Measurements from ENCODE around the gene SV2C.

The SV2C gene

DNA sequence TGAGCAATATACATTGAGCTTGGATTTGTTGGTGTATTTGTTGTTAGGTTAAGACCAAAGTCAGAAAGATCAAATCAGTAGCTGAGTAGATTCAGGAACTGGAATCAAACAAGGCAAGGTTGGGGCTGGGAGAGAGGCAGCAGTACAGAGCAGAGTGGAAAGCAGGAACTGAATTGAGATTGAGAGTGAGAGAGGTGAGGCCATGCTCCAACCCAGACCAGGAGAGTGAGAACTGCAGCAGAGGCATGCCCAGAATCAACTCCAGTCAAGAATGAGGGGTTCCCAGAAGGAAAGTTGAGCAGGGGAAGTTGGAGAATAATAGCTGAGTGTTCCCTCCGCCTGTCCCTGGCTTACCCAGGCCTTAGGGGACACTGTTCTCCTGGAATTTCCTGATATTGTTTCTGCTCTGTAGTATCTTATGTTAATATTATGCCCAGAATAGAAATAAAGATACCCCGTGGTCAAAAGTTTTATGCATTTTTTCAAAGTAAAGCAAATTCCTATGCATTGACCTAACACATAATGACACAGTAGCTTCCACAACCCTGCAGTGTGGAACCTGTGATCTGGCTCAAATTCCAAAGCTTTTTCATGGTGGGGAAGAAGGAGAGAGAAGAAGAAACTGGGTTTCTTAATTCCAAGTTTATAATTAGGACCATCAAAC is 82.7 kb downstream of the SV2C start:
- DNase-seq: no peak

DNA sequence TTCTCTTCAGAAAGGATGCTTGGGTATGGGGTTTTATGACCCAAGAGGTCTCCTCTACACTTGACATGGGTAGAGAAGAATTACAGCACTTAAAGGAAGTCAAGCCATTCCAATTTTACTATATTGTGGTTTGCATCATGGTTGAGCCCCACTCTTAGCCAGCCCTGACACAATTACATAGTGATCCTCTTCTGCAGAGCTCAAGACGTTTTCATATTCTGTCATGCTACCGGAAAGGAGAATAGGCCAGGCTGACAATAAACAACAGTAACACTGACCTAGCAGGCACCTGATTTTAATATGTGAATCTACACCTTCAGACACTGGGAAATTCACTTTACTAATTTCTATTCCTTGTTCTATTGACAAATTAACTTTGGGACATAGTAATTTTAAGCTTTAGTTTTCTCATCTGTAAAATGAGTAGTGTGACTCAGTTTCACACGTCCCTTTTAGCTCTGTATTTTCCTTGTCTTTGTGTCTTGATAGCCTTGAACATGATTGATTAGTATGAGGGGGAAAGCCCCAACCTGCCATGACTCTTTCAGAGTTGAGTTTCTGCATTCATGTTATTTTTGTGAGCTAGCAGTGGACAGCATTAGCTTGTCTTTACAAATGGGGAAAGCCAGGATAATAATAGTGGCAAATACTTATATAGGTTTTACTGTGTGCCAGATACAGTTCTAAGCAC is 83.8 kb downstream of the SV2C start:
- no peak for DNase-seq

DNA sequence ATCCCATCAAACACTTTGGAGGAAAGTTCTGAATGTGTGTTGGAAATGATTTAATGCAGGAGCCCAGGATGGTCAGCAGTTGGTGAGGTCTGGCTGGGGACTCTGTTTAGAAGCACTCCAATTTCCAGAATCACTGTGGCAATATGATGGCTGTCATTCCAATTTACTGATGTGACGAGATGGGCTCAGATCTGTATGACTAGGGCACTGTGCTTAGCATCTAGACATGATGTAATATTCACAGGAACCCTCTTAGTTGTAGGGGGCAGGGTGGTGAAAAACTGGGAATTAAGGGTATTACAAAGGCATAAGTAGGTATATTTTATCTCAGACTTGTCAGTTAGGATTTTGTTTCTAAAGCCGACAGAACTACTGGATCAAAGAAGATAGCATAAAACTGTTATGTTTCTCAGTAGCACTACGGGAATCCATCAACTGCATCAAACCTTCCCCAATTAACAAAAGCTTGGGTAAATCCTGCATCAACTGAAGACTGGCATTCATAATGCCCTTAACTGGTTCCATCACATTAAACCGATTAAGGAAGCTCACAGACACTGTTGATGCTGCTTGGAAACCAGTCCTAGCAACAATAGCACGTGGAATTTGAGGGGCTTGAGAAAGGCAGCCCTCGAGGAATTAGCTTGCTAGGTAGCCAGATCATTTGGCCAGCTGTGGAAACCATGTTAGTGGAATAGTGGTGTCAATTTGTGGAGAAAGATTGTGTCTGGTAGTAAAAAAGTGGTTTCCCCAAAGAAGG is 86.1 kb downstream of the SV2C start:
- no peak for DNase-seq

DNA sequence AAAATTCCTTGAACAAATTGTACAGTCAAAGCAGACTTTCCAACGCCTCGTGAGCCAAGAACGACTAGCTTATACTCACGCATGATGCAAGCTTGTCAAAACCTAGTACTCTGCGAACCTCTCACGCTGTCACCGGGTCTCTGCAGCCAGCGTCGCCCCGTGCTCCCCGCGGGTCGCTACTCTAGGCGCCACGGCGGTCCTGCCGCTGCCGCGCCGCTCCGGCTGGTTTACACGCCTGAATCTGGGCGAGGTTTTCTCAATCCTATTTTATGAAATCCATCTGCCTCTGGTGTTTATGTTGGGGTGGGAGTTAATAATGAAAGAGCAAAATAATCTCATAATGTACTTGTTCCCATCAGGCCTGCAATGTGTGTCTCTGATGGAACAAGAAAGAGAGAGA is 90.9 kb downstream of the SV2C start:
- DNase-seq: no peak

DNA sequence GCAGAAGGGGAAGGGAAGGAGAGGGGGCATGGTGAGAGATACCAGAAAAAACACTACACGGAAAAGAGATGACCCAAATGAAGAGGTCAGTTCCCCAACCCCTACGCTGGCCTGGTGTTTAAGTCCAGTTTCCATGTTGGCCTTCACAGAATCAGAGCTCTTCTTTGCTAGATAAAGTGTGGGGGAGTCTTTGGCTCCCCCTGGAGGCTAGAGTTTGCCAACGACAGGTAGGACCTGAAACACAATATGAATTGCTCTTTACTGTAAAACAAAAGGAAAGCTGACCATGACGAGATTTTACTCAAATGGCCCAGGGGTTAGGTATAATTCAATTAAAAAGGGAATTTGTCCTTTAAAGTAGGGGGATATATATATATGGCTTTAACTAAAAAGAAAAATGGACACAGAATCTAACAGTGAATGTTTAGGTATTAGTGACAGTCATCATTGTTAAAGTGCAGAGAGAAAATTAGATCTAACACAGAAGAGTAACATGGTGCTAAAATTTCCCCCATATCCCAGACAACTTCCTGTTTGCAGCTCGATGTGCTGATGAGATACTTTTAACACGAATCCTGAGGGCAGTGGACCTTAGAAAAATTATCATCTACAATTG is 92.0 kb downstream of the SV2C start:
- DNase-seq: peak; percentile 53

DNA sequence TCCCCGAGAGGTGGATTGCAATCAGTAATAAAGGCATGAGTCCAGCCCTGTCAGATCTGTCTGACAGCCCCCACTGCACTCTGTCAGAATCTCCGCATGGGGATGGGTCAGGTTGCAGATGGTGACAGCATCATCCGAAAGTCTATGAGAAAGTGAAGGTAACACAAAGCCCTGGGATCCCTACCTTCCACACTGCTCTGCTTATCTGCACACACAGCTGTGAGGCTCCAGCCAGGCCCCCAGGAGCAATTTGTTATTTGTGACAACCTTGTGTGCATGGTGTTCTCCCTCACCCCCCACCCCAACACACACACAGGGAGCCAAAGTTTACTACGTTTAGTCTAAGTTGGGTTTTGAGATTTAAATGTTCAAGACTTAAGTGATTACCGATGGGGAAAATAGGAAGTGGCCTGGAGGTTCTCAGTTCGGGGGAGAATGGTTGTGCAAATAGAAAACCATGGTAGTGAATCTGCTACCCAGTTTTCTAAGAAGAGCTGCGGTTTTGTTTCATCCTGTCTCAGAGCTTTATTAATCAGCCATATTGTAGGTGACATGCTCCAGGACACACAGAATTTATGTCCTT is 92.7 kb downstream of the SV2C start:
- DNase-seq: no peak

DNA sequence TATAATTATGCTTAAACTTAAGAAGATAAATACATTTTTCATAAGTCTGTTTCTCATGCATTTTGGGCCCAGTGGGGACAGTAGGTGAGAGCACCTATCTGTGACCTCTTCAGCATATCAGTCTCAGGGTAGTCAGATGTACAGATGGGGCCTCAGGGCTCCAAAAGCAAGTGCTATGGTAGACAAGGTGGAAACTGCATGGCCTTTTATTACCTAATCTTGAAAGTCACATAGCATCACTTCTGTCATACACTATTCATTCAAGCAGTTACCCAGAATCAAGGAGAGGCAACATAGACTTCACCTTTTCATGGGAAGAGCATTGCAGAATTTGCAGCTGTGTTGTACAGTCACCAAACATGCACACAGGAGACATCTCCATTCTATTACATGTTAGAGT is 94.8 kb downstream of the SV2C start:
- DNase-seq: no peak

DNA sequence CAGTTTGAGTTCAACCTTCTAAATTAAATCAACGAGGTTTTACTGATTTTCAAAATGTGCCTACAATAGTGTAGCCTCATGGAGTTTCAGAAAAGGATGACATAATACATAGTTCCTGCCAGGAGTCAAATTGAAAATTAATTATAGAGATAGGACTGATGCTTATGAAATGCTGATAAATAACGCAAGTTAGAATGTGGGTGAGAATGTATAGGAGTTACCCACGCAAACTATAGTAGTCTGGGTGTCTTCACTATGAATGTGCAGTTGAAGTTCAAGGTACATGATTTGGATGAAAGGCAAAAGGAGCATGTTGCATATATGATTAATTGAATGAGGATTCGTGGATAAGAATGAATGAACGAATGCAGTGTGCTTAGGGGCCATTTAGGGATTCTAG is 95.7 kb downstream of the SV2C start:
- DNase-seq: no peak

DNA sequence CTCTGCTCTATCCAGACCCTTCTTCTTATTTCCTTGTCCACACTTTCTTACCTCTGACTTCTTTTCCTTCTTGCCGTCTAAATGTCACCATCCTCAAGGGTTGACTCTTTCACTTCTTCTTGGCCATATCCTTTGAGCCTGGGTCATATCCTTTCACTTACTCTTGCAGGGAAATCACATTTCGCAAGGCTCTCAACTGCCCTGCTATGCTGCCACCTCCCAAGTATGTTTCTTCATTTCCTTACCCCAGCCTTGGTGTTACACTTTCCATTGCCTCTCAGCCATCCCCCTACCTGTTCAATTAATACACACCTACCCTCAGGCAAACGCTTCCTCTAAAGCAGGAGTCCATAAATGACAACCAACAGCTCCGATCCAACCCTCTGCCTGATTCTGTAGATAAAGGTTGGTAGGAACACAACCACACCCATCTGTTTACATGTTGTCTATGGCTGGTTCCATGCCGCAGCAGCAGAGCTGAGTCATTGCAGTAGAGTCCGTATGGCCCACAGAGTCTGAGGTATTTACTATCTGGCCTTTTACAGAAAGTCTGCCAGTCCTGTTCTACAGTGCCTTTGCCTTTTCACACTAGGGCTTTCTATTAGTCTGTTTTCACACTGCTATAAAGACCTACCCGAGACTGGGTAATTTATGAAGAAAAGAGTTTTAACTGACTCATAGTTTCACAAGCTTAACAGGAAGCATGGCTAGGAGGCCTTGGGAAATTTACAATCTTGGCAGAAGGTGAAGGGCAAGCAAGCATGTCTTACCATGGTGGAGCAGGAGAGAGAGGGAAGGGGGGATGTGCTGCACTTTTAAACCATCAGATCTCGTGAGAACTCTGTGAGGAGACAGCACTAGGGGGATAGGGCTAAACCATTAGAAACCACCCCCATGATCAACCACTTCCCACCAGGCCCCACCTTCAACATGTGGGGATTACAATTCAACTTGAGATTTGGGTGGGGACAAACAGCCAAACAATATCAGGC is 97.9 kb downstream of the SV2C start:
- DNase-seq: no peak

DNA sequence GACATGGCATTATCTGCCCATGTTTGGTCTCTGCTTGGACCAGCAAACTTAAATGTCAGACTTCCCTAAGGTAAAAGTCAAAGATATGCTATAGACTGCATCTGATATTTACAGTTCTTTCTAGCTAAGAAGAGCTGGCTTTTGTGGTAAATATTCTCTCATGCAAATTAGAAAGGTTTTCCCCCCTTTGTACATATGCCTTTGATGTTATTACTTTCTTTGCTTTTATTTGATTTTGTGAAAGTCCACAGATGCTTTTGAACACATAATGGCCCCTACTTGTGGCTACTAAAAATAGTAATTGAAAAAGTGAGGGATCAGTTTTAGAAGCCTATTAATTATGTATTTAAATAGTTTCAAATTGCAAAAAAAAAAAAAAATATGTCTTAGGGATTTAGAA is 104.2 kb downstream of the SV2C start:
- no peak for DNase-seq

DNA sequence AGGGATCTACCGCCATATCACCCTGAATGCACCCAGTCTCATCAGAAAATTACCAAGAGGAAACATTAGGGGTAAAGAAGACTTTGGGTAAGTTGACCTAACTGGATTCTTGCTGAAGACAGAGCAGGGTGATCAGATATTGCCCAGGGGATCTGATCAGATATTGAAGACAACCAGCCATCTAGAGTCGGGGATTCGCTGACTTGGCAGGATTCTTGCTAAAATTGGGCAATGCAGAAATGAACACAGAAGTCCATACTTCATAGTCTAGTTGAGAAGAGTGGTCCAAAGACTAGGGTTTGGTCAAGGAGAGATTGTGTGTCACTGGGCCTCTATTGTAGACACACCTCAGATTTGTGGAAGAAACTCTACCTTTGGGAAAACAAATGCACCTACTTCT is 107.2 kb downstream of the SV2C start:
- no peak for DNase-seq

DNA sequence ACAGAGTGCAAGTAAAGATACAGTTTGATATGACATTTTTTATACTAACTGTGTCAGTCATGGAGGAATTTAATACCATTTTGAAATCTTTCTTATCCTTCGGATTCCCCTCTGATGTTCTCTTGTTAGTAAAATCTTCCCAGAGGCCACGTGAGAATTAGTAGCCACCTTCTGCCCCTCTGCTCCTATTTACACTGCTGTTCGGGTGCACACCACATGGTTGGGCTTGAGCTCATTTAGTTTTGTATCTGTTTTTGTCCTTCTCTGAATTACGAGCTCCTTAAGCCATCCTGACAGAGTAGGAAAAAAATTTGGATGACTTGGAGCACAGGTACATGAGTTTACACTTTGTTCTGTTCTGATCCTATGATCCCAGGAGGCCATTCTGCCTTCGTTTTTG is 109.7 kb downstream of the SV2C start:
- no peak for DNase-seq

DNA sequence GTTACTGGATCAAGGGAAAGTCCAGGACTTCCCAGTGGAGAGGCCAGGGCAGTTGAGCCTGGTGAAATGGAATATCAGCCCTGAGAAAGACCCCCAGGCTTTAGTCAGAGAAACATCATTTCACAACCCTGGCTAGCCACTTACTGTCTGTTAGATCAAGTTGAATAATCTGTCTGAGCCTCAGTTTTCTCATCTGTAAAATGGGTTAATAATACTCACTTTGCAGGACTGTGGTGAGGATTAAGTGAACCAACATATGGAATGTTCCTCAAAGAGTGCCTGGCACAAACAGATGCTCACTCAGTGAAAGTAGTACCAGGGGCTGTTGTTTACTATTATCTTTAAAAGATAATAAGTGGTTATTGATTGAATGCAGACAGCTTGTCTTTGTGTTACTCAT is 110.5 kb downstream of the SV2C start:
- DNase-seq: no peak

DNA sequence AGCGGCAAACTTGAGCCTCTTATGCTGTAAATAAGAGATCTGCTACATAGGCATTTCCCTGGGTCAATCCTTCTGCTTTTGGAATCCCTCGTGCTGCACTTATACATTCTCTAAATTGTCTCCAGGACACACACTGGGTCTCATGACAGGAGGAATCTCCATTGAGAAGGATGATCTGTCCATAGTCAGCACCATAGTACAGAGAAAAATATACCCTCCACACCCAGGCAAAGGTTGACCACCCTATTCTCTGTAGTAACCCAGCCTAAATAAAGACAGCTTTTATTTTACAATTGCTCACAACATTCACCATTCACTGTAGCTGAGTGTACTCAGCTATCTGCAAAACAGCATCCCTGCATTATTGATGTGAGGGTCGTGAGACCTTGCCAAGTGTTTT is 111.2 kb downstream of the SV2C start:
- DNase-seq: no peak

DNA sequence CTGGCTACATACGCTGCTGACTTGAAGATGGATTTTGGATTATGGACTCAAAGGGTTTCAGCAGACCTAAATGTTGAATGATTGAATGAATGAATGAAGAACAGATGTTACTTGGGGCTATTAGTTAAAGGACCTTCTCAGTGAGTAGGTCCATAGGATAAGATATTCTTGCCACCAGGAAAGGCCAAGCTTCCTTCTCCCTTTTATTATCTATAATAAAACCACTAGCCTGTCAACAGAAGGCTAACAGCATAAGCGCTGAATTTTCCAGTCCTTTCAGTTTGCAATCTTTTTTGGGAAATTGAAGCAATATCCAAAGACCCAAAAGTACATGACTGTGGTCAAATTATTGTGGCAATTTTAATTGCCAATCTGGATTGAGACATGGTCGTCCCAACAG is 113.3 kb downstream of the SV2C start:
- DNase-seq: no peak

DNA sequence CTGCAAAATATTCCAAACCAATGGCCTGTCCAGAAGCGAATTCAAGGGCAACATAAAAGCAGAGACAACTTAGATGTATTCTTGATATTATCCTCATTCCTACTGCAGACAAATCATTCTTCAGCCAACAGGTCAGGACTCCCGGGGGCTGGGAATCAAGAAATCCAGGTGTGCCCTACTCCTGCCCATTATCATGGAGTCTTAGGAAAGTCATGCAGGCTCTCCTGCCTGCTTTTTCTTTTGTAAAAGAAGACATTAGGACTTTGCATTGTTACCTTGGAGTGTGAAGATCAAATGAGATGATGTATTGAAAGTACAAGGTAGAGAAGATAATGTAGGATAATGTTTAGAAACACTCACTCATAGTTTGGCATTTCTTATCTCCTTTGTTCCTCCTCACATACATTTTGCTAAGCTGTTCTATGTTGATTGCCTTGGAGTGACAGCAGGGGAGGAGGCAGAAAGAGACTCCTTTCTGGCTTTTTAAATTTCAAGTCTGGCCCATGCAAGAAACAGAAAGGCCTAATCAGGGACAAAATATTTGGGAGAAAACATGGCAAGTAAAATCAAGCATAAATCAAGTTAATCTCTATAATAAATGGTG is 113.8 kb downstream of the SV2C start:
- DNase-seq: no peak

DNA sequence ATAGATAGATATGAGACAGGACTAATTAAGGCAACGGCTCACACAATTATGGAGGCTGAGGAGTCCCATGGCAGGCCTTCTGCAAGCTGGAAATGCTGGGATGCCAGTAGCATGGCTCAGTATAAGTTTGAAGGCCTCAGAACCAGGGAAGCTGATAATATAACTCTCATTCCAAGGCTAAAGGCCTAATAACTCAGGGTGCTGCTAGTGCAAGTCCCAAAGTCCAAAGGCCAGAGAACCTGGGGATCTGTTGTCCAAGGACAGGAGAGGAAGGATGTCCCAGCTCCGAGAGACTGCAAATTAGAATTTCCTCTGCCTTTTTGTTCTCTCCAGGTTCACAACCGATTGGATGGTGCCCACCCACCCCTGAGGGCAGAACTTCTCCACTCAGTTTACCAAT is 114.5 kb downstream of the SV2C start:
- DNase-seq: no peak

DNA sequence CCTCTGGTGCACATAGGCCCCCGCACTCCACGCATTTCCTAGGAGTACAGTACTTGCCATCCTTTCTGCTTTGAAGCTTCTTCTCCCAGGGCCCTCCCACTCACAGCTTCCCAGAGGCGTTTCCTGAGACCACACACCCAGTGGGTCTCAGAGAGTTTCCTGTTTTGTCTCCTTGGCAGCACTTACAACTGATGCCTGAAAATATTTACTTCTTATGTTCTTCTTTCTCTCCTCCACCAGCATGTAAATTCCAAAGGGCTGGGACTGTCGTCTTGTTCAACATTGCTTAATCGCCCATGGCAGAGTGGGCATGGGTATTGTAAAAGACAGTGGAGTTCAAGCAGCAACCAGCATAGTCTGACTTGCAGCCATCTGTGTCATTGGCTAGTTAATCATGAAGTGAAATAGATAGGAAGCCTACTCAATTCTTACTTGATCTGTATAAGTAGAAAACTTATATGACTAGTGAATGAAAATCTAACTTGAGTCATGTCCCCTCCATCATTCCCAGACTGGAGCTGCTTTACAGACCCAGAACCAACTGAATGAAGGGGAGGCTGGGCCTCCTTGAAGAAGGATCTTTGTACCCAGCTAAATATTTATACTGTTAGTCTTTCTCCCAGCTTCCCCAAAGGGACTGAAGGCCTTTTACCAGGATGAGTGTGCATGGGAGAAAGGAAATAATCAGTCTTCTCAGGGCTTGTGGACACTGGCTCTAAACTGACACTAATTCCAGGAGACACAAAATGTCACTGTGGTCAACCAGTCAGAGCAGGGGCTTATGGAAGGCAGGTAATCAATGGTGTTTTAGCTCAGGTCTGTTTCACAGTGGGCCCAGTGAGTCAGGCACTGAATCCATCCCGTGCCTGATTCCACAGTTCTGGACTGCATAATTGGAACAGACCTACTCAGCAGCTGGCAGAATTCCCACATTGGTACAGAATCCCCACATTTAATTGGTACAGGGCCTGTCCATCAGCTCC is 116.4 kb downstream of the SV2C start:
- no peak for DNase-seq

DNA sequence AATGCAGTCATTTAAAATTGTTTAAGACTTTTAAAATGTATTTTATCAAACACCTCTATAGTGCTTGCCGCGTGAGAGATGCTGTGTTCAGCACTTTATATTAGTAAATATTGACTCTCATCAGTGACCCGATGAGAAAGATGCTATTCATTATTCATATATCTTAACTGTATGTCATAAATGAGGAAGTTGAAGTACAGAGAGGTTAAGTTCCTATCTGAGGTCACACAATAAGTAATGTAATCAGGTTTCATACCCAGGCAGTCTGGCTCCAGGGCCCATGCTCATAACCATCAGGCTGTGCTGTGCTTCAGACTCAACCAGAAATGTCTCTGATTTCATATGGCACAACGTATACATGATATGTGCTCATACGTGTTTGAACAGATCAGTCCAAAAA is 119.0 kb downstream of the SV2C start:
- DNase-seq: no peak

DNA sequence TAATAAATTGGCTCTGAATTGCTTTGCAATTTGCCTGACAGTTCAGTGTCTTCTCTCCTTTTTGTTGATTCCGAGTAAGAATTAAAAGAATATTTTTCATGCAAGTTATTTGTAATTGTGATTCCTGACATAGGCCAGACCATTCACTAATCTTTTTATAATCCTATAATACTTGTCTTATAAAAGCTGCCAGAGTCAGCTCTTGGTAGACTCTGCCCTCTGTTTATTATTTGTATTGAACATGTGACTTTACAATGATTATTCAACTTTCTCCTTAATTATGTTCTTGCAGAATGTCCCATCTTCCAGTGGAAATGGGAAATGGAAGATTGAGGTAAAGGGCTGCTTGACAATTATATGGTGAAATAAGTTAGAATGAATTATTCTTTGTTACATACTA is 121.0 kb downstream of the SV2C start:
- no peak for DNase-seq

Data from EL (cell line).